Measurements from ENCODE around the gene BMP15. TPM values are rescaled to one million over a fixed set of nuclear protein-coding genes. Genes with fewer than 3 reads are reported as not detected.

The BMP15 gene
- total RNA-seq (2021) (not detected in 3 replicates), Bru-seq, nascent RNA (not detected)
- long read RNA-seq, experiment 1: 0 reads
- long read RNA-seq, experiment 2: 0 reads
- long read RNA-seq, experiment 3: 0 reads

DNA sequence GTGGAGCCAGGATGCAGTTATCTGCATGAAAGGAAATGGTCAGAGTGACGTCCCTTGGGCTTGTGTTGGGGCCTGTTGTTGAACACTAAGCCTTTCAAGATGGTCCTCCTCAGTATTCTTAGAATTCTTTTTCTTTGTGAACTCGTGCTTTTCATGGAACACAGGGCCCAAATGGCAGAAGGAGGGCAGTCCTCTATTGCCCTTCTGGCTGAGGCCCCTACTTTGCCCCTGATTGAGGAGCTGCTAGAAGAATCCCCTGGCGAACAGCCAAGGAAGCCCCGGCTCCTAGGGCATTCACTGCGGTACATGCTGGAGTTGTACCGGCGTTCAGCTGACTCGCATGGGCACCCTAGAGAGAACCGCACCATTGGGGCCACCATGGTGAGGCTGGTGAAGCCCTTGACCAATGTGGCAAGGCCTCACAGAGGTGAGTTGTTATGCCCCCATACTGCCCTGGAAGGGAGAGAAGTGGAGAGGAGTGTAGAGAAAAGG lies at the start of gene BMP15:
BMP15 (plus strand) TSS at position 51 of the 492 bp plus-strand sequence; CDS start at position 100, 49 bp downstream.
- H3K27ac Mint-ChIP-seq: no peak within 1 kb of the TSS
- ChIA-PET POLR2A (no interaction called here), CTCF (no interaction called here)
- no peak for ATAC-seq
- no peaks in the 10 kb centered on the region for H3K9me3 Mint-ChIP-seq
- H3K4me3 Mint-ChIP-seq: no peak within 1 kb of the TSS
- DNase-seq (ENCODE audit: low spot score): no peak
- H3K4me1 Mint-ChIP-seq: no peaks in the 10 kb centered on the region
- no peak for TF ChIP-seq SP1 (CRISPR knock-in tag; conservative IDR thresholded peaks at IDR 0.05)
- no peak for TF ChIP-seq GTF2I (CRISPR knock-in tag; conservative IDR thresholded peaks at IDR 0.05)
- no peak for TF ChIP-seq JAZF1 (CRISPR knock-in tag; IDR thresholded peaks at IDR 0.05)
- no peak for TF ChIP-seq CREB1 (CRISPR knock-in tag; IDR thresholded peaks at IDR 0.05)
- TF ChIP-seq FOXP1 (CRISPR knock-in tag; IDR thresholded peaks at IDR 0.05; ENCODE audit: borderline replicate concordance): no peak
- no peak for TF ChIP-seq SMAD3 (CRISPR knock-in tag; IDR thresholded peaks at IDR 0.05; ENCODE audit: borderline replicate concordance)
- TF ChIP-seq, protein P1, sequence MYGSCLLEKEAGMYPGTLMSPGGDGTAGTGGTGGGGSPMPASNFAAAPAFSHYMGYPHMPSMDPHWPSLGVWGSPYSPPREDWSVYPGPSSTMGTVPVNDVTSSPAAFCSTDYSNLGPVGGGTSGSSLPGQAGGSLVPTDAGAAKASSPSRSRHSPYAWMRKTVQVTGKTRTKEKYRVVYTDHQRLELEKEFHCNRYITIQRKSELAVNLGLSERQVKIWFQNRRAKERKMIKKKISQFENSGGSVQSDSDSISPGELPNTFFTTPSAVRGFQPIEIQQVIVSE (CRISPR knock-in tag; IDR thresholded peaks at IDR 0.05; ENCODE audit: borderline replicate concordance): no peak
- TF ChIP-seq, protein P2, sequence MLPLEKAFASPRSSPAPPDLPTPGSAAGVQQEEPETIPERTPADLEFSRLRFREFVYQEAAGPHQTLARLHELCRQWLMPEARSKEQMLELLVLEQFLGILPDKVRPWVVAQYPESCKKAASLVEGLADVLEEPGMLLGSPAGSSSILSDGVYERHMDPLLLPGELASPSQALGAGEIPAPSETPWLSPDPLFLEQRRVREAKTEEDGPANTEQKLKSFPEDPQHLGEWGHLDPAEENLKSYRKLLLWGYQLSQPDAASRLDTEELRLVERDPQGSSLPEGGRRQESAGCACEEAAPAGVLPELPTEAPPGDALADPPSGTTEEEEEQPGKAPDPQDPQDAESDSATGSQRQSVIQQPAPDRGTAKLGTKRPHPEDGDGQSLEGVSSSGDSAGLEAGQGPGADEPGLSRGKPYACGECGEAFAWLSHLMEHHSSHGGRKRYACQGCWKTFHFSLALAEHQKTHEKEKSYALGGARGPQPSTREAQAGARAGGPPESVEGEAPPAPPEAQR (CRISPR knock-in tag; IDR thresholded peaks at IDR 0.05): no peak
- TF ChIP-seq TEAD4 (CRISPR knock-in tag; IDR thresholded peaks at IDR 0.05): no peak
- TF ChIP-seq, protein P3, sequence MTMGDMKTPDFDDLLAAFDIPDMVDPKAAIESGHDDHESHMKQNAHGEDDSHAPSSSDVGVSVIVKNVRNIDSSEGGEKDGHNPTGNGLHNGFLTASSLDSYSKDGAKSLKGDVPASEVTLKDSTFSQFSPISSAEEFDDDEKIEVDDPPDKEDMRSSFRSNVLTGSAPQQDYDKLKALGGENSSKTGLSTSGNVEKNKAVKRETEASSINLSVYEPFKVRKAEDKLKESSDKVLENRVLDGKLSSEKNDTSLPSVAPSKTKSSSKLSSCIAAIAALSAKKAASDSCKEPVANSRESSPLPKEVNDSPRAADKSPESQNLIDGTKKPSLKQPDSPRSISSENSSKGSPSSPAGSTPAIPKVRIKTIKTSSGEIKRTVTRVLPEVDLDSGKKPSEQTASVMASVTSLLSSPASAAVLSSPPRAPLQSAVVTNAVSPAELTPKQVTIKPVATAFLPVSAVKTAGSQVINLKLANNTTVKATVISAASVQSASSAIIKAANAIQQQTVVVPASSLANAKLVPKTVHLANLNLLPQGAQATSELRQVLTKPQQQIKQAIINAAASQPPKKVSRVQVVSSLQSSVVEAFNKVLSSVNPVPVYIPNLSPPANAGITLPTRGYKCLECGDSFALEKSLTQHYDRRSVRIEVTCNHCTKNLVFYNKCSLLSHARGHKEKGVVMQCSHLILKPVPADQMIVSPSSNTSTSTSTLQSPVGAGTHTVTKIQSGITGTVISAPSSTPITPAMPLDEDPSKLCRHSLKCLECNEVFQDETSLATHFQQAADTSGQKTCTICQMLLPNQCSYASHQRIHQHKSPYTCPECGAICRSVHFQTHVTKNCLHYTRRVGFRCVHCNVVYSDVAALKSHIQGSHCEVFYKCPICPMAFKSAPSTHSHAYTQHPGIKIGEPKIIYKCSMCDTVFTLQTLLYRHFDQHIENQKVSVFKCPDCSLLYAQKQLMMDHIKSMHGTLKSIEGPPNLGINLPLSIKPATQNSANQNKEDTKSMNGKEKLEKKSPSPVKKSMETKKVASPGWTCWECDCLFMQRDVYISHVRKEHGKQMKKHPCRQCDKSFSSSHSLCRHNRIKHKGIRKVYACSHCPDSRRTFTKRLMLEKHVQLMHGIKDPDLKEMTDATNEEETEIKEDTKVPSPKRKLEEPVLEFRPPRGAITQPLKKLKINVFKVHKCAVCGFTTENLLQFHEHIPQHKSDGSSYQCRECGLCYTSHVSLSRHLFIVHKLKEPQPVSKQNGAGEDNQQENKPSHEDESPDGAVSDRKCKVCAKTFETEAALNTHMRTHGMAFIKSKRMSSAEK (CRISPR knock-in tag; IDR thresholded peaks at IDR 0.05; ENCODE audit: borderline replicate concordance): no peak
- TF ChIP-seq, protein P4, sequence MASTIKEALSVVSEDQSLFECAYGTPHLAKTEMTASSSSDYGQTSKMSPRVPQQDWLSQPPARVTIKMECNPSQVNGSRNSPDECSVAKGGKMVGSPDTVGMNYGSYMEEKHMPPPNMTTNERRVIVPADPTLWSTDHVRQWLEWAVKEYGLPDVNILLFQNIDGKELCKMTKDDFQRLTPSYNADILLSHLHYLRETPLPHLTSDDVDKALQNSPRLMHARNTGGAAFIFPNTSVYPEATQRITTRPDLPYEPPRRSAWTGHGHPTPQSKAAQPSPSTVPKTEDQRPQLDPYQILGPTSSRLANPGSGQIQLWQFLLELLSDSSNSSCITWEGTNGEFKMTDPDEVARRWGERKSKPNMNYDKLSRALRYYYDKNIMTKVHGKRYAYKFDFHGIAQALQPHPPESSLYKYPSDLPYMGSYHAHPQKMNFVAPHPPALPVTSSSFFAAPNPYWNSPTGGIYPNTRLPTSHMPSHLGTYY (CRISPR knock-in tag; IDR thresholded peaks at IDR 0.05): no peak
- TF ChIP-seq JUN (CRISPR knock-in tag; IDR thresholded peaks at IDR 0.05): no peak
- TF ChIP-seq, protein P5, sequence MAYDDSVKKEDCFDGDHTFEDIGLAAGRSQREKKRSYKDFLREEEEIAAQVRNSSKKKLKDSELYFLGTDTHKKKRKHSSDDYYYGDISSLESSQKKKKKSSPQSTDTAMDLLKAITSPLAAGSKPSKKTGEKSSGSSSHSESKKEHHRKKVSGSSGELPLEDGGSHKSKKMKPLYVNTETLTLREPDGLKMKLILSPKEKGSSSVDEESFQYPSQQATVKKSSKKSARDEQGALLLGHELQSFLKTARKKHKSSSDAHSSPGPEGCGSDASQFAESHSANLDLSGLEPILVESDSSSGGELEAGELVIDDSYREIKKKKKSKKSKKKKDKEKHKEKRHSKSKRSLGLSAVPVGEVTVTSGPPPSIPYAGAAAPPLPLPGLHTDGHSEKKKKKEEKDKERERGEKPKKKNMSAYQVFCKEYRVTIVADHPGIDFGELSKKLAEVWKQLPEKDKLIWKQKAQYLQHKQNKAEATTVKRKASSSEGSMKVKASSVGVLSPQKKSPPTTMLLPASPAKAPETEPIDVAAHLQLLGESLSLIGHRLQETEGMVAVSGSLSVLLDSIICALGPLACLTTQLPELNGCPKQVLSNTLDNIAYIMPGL (CRISPR knock-in tag; IDR thresholded peaks at IDR 0.05): no peak
- TF ChIP-seq, protein P6, sequence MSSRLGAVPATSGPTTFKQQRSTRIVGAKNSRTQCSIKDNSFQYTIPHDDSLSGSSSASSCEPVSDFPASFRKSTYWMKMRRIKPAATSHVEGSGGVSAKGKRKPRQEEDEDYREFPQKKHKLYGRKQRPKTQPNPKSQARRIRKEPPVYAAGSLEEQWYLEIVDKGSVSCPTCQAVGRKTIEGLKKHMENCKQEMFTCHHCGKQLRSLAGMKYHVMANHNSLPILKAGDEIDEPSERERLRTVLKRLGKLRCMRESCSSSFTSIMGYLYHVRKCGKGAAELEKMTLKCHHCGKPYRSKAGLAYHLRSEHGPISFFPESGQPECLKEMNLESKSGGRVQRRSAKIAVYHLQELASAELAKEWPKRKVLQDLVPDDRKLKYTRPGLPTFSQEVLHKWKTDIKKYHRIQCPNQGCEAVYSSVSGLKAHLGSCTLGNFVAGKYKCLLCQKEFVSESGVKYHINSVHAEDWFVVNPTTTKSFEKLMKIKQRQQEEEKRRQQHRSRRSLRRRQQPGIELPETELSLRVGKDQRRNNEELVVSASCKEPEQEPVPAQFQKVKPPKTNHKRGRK (CRISPR knock-in tag; IDR thresholded peaks at IDR 0.05; ENCODE audit: borderline replicate concordance): no peak
- TF ChIP-seq, protein P7, sequence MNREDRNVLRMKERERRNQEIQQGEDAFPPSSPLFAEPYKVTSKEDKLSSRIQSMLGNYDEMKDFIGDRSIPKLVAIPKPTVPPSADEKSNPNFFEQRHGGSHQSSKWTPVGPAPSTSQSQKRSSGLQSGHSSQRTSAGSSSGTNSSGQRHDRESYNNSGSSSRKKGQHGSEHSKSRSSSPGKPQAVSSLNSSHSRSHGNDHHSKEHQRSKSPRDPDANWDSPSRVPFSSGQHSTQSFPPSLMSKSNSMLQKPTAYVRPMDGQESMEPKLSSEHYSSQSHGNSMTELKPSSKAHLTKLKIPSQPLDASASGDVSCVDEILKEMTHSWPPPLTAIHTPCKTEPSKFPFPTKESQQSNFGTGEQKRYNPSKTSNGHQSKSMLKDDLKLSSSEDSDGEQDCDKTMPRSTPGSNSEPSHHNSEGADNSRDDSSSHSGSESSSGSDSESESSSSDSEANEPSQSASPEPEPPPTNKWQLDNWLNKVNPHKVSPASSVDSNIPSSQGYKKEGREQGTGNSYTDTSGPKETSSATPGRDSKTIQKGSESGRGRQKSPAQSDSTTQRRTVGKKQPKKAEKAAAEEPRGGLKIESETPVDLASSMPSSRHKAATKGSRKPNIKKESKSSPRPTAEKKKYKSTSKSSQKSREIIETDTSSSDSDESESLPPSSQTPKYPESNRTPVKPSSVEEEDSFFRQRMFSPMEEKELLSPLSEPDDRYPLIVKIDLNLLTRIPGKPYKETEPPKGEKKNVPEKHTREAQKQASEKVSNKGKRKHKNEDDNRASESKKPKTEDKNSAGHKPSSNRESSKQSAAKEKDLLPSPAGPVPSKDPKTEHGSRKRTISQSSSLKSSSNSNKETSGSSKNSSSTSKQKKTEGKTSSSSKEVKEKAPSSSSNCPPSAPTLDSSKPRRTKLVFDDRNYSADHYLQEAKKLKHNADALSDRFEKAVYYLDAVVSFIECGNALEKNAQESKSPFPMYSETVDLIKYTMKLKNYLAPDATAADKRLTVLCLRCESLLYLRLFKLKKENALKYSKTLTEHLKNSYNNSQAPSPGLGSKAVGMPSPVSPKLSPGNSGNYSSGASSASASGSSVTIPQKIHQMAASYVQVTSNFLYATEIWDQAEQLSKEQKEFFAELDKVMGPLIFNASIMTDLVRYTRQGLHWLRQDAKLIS (CRISPR knock-in tag; IDR thresholded peaks at IDR 0.05; ENCODE audit: borderline replicate concordance): no peak
- TF ChIP-seq ZNF138 (CRISPR knock-in tag; conservative IDR thresholded peaks at IDR 0.05): no peak
- no peak for TF ChIP-seq FOXK1 (CRISPR knock-in tag; IDR thresholded peaks at IDR 0.05)
- TF ChIP-seq NR1H2 (CRISPR knock-in tag; IDR thresholded peaks at IDR 0.05): no peak
- TF ChIP-seq, protein P8, sequence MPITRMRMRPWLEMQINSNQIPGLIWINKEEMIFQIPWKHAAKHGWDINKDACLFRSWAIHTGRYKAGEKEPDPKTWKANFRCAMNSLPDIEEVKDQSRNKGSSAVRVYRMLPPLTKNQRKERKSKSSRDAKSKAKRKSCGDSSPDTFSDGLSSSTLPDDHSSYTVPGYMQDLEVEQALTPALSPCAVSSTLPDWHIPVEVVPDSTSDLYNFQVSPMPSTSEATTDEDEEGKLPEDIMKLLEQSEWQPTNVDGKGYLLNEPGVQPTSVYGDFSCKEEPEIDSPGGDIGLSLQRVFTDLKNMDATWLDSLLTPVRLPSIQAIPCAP (CRISPR knock-in tag; IDR thresholded peaks at IDR 0.05): no peak
- no peaks in the 10 kb centered on the region for H3K27me3 Mint-ChIP-seq (ENCODE audit: low read depth)
- no peaks in the 10 kb centered on the region for H3K36me3 Mint-ChIP-seq
